Fibroblast of peridontal ligament (primary cell): ENCODE results near the gene HLF.
"Not testable (repeated sequence)": the region's sequence is repeated elsewhere in the genome, so short reads cannot be mapped to it uniquely, and the experiment has no call there.

Source experiments
- DNase-seq: peaks from one replicate; pipeline ENCODE4 v3.0.0-alpha.2; 2010; ENCODE audit errors: extremely low read depth

Gene HLF

GRCh38 chr17:55327225-55328088 lies 62.7 kb downstream of the HLF start:
- DNase-seq: no peak

GRCh38 chr17:55328514-55328913 lies 63.8 kb downstream of the HLF start:
- not testable (repeated sequence) for DNase-seq

- no peak for DNase-seq
These were observed 65.7 kb downstream of the HLF start for GRCh38 chr17:55330344-55330933.

- DNase-seq: no peak
These were observed 67.7 kb downstream of the HLF start for GRCh38 chr17:55332296-55333041.

- DNase-seq: peak; percentile 23
These were observed 69.5 kb downstream of the HLF start for GRCh38 chr17:55334285-55334684.

- DNase-seq: no peak
These were observed 70.3 kb downstream of the HLF start for GRCh38 chr17:55334881-55335540.

GRCh38 chr17:55335625-55336024 lies 70.9 kb downstream of the HLF start:
- DNase-seq: no peak

GRCh38 chr17:55336426-55336825 lies 71.7 kb downstream of the HLF start:
- DNase-seq: peak; percentile 6

- no peak for DNase-seq
These were observed 75.4 kb downstream of the HLF start for GRCh38 chr17:55340176-55340575.

- DNase-seq: no peak
These were observed 75.9 kb downstream of the HLF start for GRCh38 chr17:55340686-55341085.

- no peak for DNase-seq
These were observed 76.7 kb downstream of the HLF start for GRCh38 chr17:55341432-55341831.

GRCh38 chr17:55342800-55343585 lies 78.2 kb downstream of the HLF start:
- DNase-seq: no peak

GRCh38 chr17:55343900-55344513 lies 79.2 kb downstream of the HLF start:
- no peak for DNase-seq

- no peak for DNase-seq
These were observed 79.8 kb downstream of the HLF start for GRCh38 chr17:55344514-55344997.

- DNase-seq: no peak
These were observed 80.4 kb downstream of the HLF start for GRCh38 chr17:55345132-55345531.

- DNase-seq: no peak
These were observed 81.9 kb downstream of the HLF start for GRCh38 chr17:55346658-55347057.

GRCh38 chr17:55347341-55347740 lies 82.6 kb downstream of the HLF start:
- DNase-seq: no peak

- DNase-seq: peak; percentile 60
These were observed 84.1 kb downstream of the HLF start for GRCh38 chr17:55348749-55349354.

GRCh38 chr17:55350825-55351205 lies 86.1 kb downstream of the HLF start:
- no peak for DNase-seq

GRCh38 chr17:55351226-55351625 lies 86.5 kb downstream of the HLF start:
- DNase-seq: no peak
